Progenitor cell of endocrine pancreas (in vitro differentiated cells): Measurements from ENCODE around the gene CSAD. TPM values are rescaled to one million over a fixed set of nuclear protein-coding genes. Genes with fewer than 3 reads are reported as not detected.

Experiments used
- DNase-seq: peaks from one replicate; pipeline ENCODE4 v3.0.0; 2021; ENCODE audit warnings: low spot score; ENCODE audit not compliant: unreplicated experiment
- H3K27ac Mint-ChIP-seq: 2 replicates; pipeline ENCODE4 v1.8.0; 2021; ENCODE audit warnings: mild to moderate bottlenecking, moderate library complexity, mixed read lengths
- H3K27me3 Mint-ChIP-seq: 2 replicates; pipeline ENCODE4 v1.8.0; 2021; ENCODE audit warnings: mixed read lengths
- H3K36me3 Mint-ChIP-seq: 2 replicates; pipeline ENCODE4 v1.8.0; 2022; ENCODE audit warnings: mixed read lengths; ENCODE audit not compliant: insufficient read depth
- H3K4me1 Mint-ChIP-seq: 2 replicates; pipeline ENCODE4 v1.8.0; 2021; ENCODE audit warnings: low read depth, mixed read lengths
- H3K4me3 Mint-ChIP-seq: 2 replicates; pipeline ENCODE4 v1.8.0; 2021; ENCODE audit warnings: low read depth, mild to moderate bottlenecking, moderate library complexity, mixed read lengths
- H3K9me3 Mint-ChIP-seq: 2 replicates; pipeline ENCODE4 v1.8.0; 2021; ENCODE audit warnings: low read depth, mixed read lengths
- CTCF ChIP-seq: fragments of 200-600 bp; sonication (generic); IDR thresholded peaks from one replicate; pipeline ENCODE4 v1.5.0; 2021; ENCODE audit warnings: antibody characterized with exemption, mild to moderate bottlenecking; ENCODE audit not compliant: unreplicated experiment
- total RNA-seq: library from RNA; stranded (reverse); gene quantifications from 2 replicates; pipeline ENCODE4 v1.2.1, GENCODE V29; 2021

CSAD gene
- total RNA-seq, 1 donor from 2014 or later: 58.6 TPM

- Mint-ChIP-seq H3K27me3 (peaks cover 33% of the 10 kb centered on the region), H3K4me3 (no peak overlapping the region), H3K27ac (no peak overlapping the region), H3K36me3 (no peaks in the 10 kb centered on the region), H3K9me3 (no peaks in the 10 kb centered on the region), H3K4me1 (peaks cover 29% of the 10 kb centered on the region)
- TF ChIP-seq CTCF: no peak
- no peak for DNase-seq
Observed at GRCh38 chr12:53217051-53217930, 36.6 kb upstream of the CSAD start.

GRCh38 chr12:53215497-53215896, 34.8 kb upstream of the CSAD start:
- Mint-ChIP-seq H3K27me3 (peaks cover 32% of the 10 kb centered on the region), H3K9me3 (no peaks in the 10 kb centered on the region), H3K4me1 (peaks cover 24% of the 10 kb centered on the region), H3K36me3 (no peaks in the 10 kb centered on the region), H3K27ac (no peak overlapping the region), H3K4me3 (no peak overlapping the region)
- no peak for DNase-seq
- no peak for TF ChIP-seq CTCF

GRCh38 chr12:53214687-53215455, 34.1 kb upstream of the CSAD start:
- no peak for TF ChIP-seq CTCF
- no peak overlapping the region for H3K4me3 Mint-ChIP-seq
- H3K27me3 Mint-ChIP-seq: peaks cover 29% of the 10 kb centered on the region
- no peak for DNase-seq
- H3K27ac Mint-ChIP-seq: no peak overlapping the region
- no peaks in the 10 kb centered on the region for H3K9me3 Mint-ChIP-seq
- H3K4me1 Mint-ChIP-seq: peaks cover 22% of the 10 kb centered on the region
- H3K36me3 Mint-ChIP-seq: no peaks in the 10 kb centered on the region

- TF ChIP-seq CTCF: no peak
- peaks cover 17% of the 10 kb centered on the region for H3K4me1 Mint-ChIP-seq
- H3K4me3 Mint-ChIP-seq: no peak overlapping the region
- peaks cover 23% of the 10 kb centered on the region for H3K27me3 Mint-ChIP-seq
- H3K27ac Mint-ChIP-seq: peak overlapping the region; percentile 16
- no peaks in the 10 kb centered on the region for H3K36me3 Mint-ChIP-seq
- DNase-seq: no peak
- H3K9me3 Mint-ChIP-seq: no peaks in the 10 kb centered on the region
Observed at GRCh38 chr12:53214221-53214620, 33.5 kb upstream of the CSAD start.

GRCh38 chr12:53213348-53213747, 32.6 kb upstream of the CSAD start:
- Mint-ChIP-seq H3K27me3 (peaks cover 17% of the 10 kb centered on the region), H3K36me3 (no peaks in the 10 kb centered on the region), H3K4me3 (no peak overlapping the region), H3K27ac (peak overlapping the region; percentile 31), H3K9me3 (no peaks in the 10 kb centered on the region), H3K4me1 (peaks cover 16% of the 10 kb centered on the region)
- peak; percentile 98 for TF ChIP-seq CTCF
- DNase-seq: peak; percentile 82
